K562 (cell line): ENCODE results near the gene MAGI3. TPM values are rescaled to one million over a fixed set of nuclear protein-coding genes. Genes with fewer than 3 reads are reported as not detected.
A peak's percentile ranks its signal among the peaks of the same experiment; 100 is the strongest.

ENCODE experiments used
- AFF1 ChIP-seq, 2 experiments: fragments of 450-650 bp; IDR thresholded peaks; 2 replicates each; pipeline ENCODE4 v1.6.1; 2018; ENCODE audit warnings: mild to moderate bottlenecking in 2 of 2, low read depth in 1 of 2; ENCODE audit not compliant: partially characterized antibody in 2 of 2
- KAT2B ChIP-seq: IDR thresholded peaks from one replicate; pipeline ENCODE4 v1.6.1; 2012; ENCODE audit warnings: low read depth, mild to moderate bottlenecking, control low read depth, inconsistent platforms, low read length, moderate library complexity
- LEF1 ChIP-seq: fragments of 450-650 bp; IDR thresholded peaks from 2 replicates; pipeline ENCODE4 v1.6.1; 2016; ENCODE audit warnings: mild to moderate bottlenecking
- MTA1 ChIP-seq: fragments of 450-650 bp; IDR thresholded peaks from 2 replicates; pipeline ENCODE4 v1.6.1; 2017; ENCODE audit warnings: borderline replicate concordance
- MTA2 ChIP-seq: fragments of 450-650 bp; IDR thresholded peaks from 2 replicates; pipeline ENCODE4 v1.6.1; 2016; ENCODE audit warnings: low read depth
- NR2F6 ChIP-seq: fragments of 450-650 bp; formaldehyde crosslinking; IDR thresholded peaks from 2 replicates; pipeline ENCODE4 v1.4.0; 2020; ENCODE audit warnings: mild to moderate bottlenecking
- PHF21A ChIP-seq: fragments of 450-650 bp; IDR thresholded peaks from 2 replicates; pipeline ENCODE4 v1.6.1; 2017; ENCODE audit warnings: low read depth, borderline replicate concordance
- PHTF2 ChIP-seq: fragments of 250-450 bp; sonication (Bioruptor Pico); IDR thresholded peaks from 2 replicates; pipeline ENCODE4 v1.5.0; 2021; ENCODE audit warnings: mild to moderate bottlenecking
- PTBP1 ChIP-seq: fragments of 200-400 bp; formaldehyde crosslinking; IDR thresholded peaks from 2 replicates; pipeline ENCODE4 v1.6.1; 2017; ENCODE audit warnings: low read depth, low read length
- SAFB ChIP-seq: fragments of 200-400 bp; formaldehyde crosslinking; IDR thresholded peaks from 2 replicates; pipeline ENCODE4 v1.6.1; 2017; ENCODE audit warnings: low read depth, low read length, borderline replicate concordance
- SMAD3 ChIP-seq: fragments of 450-650 bp; formaldehyde crosslinking; conservative IDR thresholded peaks from 2 replicates; pipeline ENCODE4 v1.4.0; 2020; ENCODE audit warnings: mild to moderate bottlenecking
- SNIP1 ChIP-seq: fragments of 450-650 bp; IDR thresholded peaks from 2 replicates; pipeline ENCODE4 v1.7.1; 2017; ENCODE audit warnings: low read depth, mild to moderate bottlenecking
- TFAP4 ChIP-seq: sonication (generic); formaldehyde crosslinking; IDR thresholded peaks from 2 replicates; pipeline ENCODE4 v1.8.0; 2022; ENCODE audit warnings: missing genetic modification reagents, mild to moderate bottlenecking, moderate library complexity, borderline replicate concordance
- ZNF316 ChIP-seq: fragments of 450-650 bp; IDR thresholded peaks from 2 replicates; pipeline ENCODE4 v1.6.1; 2016
- ZNF318 ChIP-seq, 2 experiments: fragments of 450-650 bp; IDR thresholded peaks; 2 replicates each; pipeline ENCODE4 v1.6.1; 2016; ENCODE audit warnings: mild to moderate bottlenecking in 2 of 2, borderline replicate concordance in 1 of 2, low read depth in 1 of 2, moderate library complexity in 1 of 2
- polyA plus RNA-seq, 8 experiments: library from polyadenylated mRNA; depleted of rRNA in 4 of 8; stranded (reverse) in 5 of 8; unstranded in 3 of 8; fragments of >200 nt; fragmentation: Nextera tagmentation in 2 of 8; fragmentation: Illumina TruSeq in 1 of 8; extraction: Ambion mirVana in 2 of 8; extraction: Trizol in 1 of 8; gene quantifications; 2 replicates each; pipeline versions ENCODE4 v1.2.1 to v1.2.3, GENCODE V29; 2011 to 2014; ENCODE audit warnings: inconsistent platforms in 1 of 8, missing spikeins in 1 of 8
- total RNA-seq, 7 experiments: library from RNA; depleted of rRNA in 6 of 7; stranded (reverse); fragments of >200 nt in 6 of 7; fragmentation: Illumina TruSeq in 2 of 7; extraction: Trizol in 2 of 7; gene quantifications; 2 replicates each; pipeline versions ENCODE4 v1.2.1 to v1.2.3, GENCODE V29; 2011 to 2021; ENCODE audit warnings: low replicate concordance in 1 of 7

MAGI3 gene
- total and polyA plus RNA-seq, 9 of the 15 experiments (the other 6 are each of a cell fraction or from before 2014, with no cell fraction given), result 1.0 to 8.6 (median 5.5) TPM

- TF ChIP-seq SAFB, result no peak
- TF ChIP-seq LEF1, result no peak
- TF ChIP-seq KAT2B, result no peak
- TF ChIP-seq ZNF318 (IDR thresholded peaks at IDR 0.05; ENCODE audit: borderline replicate concordance in 1 of 2, low read depth in 1 of 2), result no peak
- TF ChIP-seq PHF21A, result no peak
- TF ChIP-seq MTA1, result no peak
- no peak for TF ChIP-seq AFF1 (IDR thresholded peaks at IDR 0.05; ENCODE audit: low read depth in 1 of 2, partially characterized antibody in 2 of 2)
- TF ChIP-seq PHTF2, result no peak
- no peak for TF ChIP-seq SMAD3 (CRISPR knock-in tag)
- TF ChIP-seq TFAP4 (CRISPR knock-in tag), result peak; percentile 50; the same call in 1 of the 2 replicates
- no peak for TF ChIP-seq PTBP1
- no peak for TF ChIP-seq NR2F6 (CRISPR knock-in tag)
- TF ChIP-seq SNIP1, result no peak
- no peak for TF ChIP-seq MTA2
- TF ChIP-seq ZNF316, result no peak
Observed at GRCh38 chr1:113389953-113390834, at the start of gene MAGI3 (continued).
